Upper lobe of left lung (tissue), 4 donors: ENCODE data around the gene PWWP2B.

ENCODE experiments used
- CTCF ChIP-seq, 6 experiments: fragments of 450-650 bp in 4 of 6; fragments of 200-600 bp in 2 of 6; sonication (generic) in 2 of 6; IDR thresholded peaks; one replicate each; pipeline ENCODE4 v1.5.1; 2016 to 2019; ENCODE audit warnings: antibody characterized with exemption in 6 of 6
- EP300 ChIP-seq, 4 donors: sonication (generic); formaldehyde crosslinking; IDR thresholded peaks; one replicate each; pipeline ENCODE4 v1.5.1; 2017; ENCODE audit warnings: antibody characterized with exemption in 4 of 4, control low read depth in 2 of 4
- POLR2A ChIP-seq, 4 donors: fragments of 450-650 bp; IDR thresholded peaks; one replicate each; pipeline ENCODE4 v1.5.1; 2016 to 2017; ENCODE audit warnings: antibody characterized with exemption in 4 of 4, mild to moderate bottlenecking in 2 of 4
- POLR2AphosphoS5 ChIP-seq, 2 donors: sonication (generic); formaldehyde crosslinking; IDR thresholded peaks; one replicate each; pipeline ENCODE4 v1.5.1; 2017; ENCODE audit warnings: antibody characterized with exemption in 2 of 2

GRCh38 chr10:132432176-132432540, 35.2 kb downstream of the PWWP2B start:
- TF ChIP-seq POLR2A (IDR thresholded peaks at IDR 0.05) (no peak), CTCF (IDR thresholded peaks at IDR 0.05) (no peak), EP300 (IDR thresholded peaks at IDR 0.05) (no peak), POLR2AphosphoS5 (IDR thresholded peaks at IDR 0.05) (no peak)
